Breast epithelium (tissue), 4 donors: ENCODE results near the gene AVPR1B. TPM values are rescaled to one million over a fixed set of nuclear protein-coding genes. Genes with fewer than 3 reads are reported as not detected.

Experiments
- DNase-seq, 2 donors: peaks; one replicate each; pipeline ENCODE4 v3.0.0-alpha.2; 2019; ENCODE audit warnings: low spot score in 2 of 2
- H3K27ac ChIP-seq, 2 donors: fragments of 200-600 bp; sonication (generic) in 1 of 2; one replicate each; pipeline ENCODE4 v1.5.1; 2016 to 2019; ENCODE audit warnings: mild to moderate bottlenecking in 1 of 2
- H3K27me3 ChIP-seq, 2 donors: fragments of 200-600 bp; sonication (generic) in 1 of 2; one replicate each; pipeline versions ENCODE4 v1.5.1 to v1.6.0; 2017 to 2019; ENCODE audit warnings: control low read depth in 1 of 2, mild to moderate bottlenecking in 1 of 2
- H3K36me3 ChIP-seq: fragments of 200-600 bp; one replicate; pipeline ENCODE4 v1.5.1; 2019
- H3K4me1 ChIP-seq, 2 donors: fragments of 200-600 bp; sonication (generic); one replicate each; pipeline ENCODE4 v1.5.1; 2016 to 2019; ENCODE audit warnings: control low read depth in 1 of 2
- H3K4me3 ChIP-seq, 3 donors: fragments of 200-600 bp; sonication (generic); 1 replicate in 2 of 3; 2 replicates in 1 of 3; pipeline ENCODE4 v1.5.1; 2016 to 2019; ENCODE audit warnings: mild to moderate bottlenecking in 3 of 3, moderate library complexity in 2 of 3
- H3K9me3 ChIP-seq, 2 donors: fragments of 200-600 bp; sonication (generic) in 1 of 2; one replicate each; pipeline ENCODE4 v1.5.1; 2016 to 2019; ENCODE audit warnings: control low read depth in 1 of 2
- POLR2A ChIP-seq: fragments of 450-650 bp; IDR thresholded peaks from one replicate; pipeline ENCODE4 v1.6.1; 2016; ENCODE audit warnings: antibody characterized with exemption, mild to moderate bottlenecking, moderate library complexity
- POLR2AphosphoS5 ChIP-seq, 3 donors: sonication (generic); formaldehyde crosslinking; IDR thresholded peaks; one replicate each; pipeline ENCODE4 v1.6.1; 2017; ENCODE audit warnings: antibody characterized with exemption in 3 of 3
- intact Hi-C: fragments of 100-400 bp; cut with DNase I; formaldehyde crosslinking; loops from one replicate; pipeline ENCODE4 v1.15.1; 2023; ENCODE audit warnings: low total_unique reads
- total RNA-seq, 3 donors: library from RNA; depleted of rRNA; stranded (reverse); fragments of >200 nt; gene quantifications; one replicate each; pipeline ENCODE4 v1.1.0, GENCODE V29; 2016
- TF ChIP-seq, protein P1 (sequence below), 3 donors: fragments of 450-650 bp; IDR thresholded peaks; one replicate each; pipeline ENCODE4 v1.5.1; 2016 to 2017; ENCODE audit warnings: antibody characterized with exemption in 3 of 3, mild to moderate bottlenecking in 3 of 3, moderate library complexity in 3 of 3

AVPR1B gene
- total RNA-seq, 3 donors from 2014 or later: not detected

DNA sequence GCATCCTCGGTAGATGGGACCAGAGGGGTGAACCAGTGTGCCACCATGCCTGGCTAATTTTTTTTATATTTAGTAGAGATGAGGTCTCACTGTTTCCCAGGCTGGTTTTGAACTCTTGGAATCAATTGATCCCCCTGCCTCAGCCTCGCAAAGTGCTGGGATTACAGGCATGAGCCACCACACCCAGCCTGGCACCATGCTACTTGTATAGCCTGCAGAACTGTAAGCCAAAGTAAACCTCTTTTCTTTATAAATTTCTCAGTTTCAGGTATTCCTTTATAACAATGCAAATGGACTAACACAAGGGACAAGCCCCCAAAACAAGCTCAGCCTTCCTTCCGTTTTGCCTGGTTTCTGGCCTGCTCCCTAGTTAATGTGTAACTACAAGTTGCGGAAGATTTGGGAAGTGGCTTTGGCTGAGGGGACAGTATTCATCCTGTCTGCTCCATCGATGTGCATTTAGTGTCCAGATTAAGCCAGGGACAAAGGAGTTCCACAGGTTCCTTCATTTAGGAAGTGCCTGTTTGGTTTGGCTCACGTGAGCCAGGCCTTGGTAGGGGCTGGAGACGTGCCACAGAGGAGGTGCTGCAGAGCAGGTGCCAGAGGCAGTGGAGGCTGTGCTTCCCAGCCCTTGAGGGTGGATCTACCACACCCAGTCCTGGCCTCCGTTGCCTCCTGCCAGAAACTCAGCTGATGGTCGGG, 4.4 kb downstream of the AVPR1B start:
- DNase-seq: no peak
- peaks cover 2 to 5% of the 10 kb centered on the region in 2 donors for H3K4me1 ChIP-seq
- TF ChIP-seq, protein P1, sequence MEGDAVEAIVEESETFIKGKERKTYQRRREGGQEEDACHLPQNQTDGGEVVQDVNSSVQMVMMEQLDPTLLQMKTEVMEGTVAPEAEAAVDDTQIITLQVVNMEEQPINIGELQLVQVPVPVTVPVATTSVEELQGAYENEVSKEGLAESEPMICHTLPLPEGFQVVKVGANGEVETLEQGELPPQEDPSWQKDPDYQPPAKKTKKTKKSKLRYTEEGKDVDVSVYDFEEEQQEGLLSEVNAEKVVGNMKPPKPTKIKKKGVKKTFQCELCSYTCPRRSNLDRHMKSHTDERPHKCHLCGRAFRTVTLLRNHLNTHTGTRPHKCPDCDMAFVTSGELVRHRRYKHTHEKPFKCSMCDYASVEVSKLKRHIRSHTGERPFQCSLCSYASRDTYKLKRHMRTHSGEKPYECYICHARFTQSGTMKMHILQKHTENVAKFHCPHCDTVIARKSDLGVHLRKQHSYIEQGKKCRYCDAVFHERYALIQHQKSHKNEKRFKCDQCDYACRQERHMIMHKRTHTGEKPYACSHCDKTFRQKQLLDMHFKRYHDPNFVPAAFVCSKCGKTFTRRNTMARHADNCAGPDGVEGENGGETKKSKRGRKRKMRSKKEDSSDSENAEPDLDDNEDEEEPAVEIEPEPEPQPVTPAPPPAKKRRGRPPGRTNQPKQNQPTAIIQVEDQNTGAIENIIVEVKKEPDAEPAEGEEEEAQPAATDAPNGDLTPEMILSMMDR (IDR thresholded peaks at IDR 0.05): no peak
- TF ChIP-seq POLR2A (no peak), POLR2AphosphoS5 (IDR thresholded peaks at IDR 0.05) (no peak)
- no peak overlapping the region for H3K4me3 ChIP-seq
- no peaks in the 10 kb centered on the region for H3K9me3 ChIP-seq
- H3K36me3 ChIP-seq: no peaks in the 10 kb centered on the region
- intact Hi-C loops: no loop called here
- no peaks in the 10 kb centered on the region for H3K27me3 ChIP-seq
- H3K27ac ChIP-seq: no peak overlapping the region

DNA sequence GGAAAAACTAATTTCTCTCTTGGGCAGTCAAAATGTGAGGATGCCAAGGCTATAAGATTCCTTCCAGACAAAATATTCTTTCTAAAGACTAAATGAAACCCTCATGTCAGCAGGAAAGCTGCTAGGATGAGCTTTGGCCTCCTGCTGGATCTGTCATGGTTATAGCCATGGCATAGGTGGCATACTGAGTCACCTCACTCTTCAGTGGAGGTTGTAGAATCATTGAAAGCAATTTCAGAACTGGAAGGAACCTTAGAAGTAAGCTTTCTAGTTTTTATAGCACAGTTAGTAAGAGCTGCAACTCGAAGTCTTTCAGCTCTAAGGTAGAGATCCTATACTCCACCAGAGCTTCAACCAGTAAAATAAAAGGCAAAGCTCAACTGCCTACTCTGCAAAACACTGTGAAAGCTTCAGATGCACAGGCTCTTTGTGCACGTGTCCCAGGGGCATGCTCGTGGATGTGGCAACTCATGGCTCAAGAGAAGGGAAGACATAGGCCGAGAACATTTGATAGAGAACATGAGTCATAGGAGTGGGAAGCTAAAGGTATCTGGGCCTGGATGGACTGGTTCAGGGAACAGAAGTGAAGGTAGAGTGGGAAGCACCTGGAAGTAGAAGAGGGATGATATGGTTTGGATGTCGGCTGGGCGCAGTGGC, 5.8 kb downstream of the AVPR1B start:
- no peaks in the 10 kb centered on the region for H3K36me3 ChIP-seq
- H3K27me3 ChIP-seq: no peaks in the 10 kb centered on the region
- no peaks in the 10 kb centered on the region for H3K9me3 ChIP-seq
- H3K27ac ChIP-seq: no peak overlapping the region
- TF ChIP-seq POLR2AphosphoS5 (IDR thresholded peaks at IDR 0.05) (no peak), POLR2A (no peak)
- TF ChIP-seq, protein P1 (IDR thresholded peaks at IDR 0.05): no peak
- DNase-seq: no peak
- H3K4me1 ChIP-seq: no peaks in the 10 kb centered on the region
- H3K4me3 ChIP-seq: no peak overlapping the region
- intact Hi-C loops: no loop called here

DNA sequence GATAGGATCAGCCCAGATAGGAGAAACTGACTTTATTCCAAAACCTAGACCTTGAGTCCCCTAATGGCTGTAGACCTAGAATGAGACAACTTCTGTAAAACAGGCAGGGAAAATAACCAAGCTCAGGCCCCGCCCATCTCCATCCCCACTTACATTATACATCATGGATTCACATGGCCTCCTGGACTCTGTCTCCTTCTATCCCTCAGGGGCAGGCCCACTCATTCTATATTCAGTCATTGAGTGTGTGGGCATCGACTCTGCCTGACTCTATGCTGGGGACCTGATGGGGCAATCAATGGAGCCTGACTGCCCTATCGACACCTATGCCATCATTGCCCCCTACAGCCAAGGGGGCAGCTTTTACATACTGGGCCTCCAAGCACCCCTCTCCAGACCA, 6.4 kb downstream of the AVPR1B start:
- Histone ChIP-seq H3K27me3 (no peaks in the 10 kb centered on the region), H3K4me3 (no peak overlapping the region), H3K27ac (no peak overlapping the region), H3K9me3 (no peaks in the 10 kb centered on the region), H3K36me3 (no peaks in the 10 kb centered on the region), H3K4me1 (no peaks in the 10 kb centered on the region)
- intact Hi-C loops: no loop called here
- no peak for DNase-seq
- no peak for TF ChIP-seq POLR2A
- no peak for TF ChIP-seq POLR2AphosphoS5 (IDR thresholded peaks at IDR 0.05)

DNA sequence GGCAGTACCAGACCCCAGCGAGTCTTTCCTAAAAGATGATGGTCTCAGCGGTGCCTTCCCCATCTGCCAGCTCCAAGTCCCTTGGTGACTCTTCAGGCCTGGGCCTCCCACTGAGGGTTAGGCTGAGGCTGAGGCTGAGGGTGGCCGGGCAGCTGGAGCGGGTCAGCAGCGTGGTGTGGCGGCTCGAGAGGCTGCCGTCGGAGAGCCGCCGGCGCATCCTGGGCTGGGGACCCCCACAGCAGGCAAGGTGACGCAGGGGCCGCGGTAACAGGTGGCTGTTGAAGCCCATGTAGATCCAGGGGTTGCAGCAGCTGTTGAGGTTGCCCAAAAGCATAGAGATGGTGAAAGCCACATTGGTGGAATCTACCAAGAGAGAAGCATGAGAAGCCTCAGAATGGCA, 7.0 kb downstream of the AVPR1B start:
- H3K4me1 ChIP-seq: no peaks in the 10 kb centered on the region
- no peak for DNase-seq
- no peaks in the 10 kb centered on the region for H3K9me3 ChIP-seq
- intact Hi-C loops: no loop called here
- H3K27me3 ChIP-seq: no peaks in the 10 kb centered on the region
- no peaks in the 10 kb centered on the region for H3K36me3 ChIP-seq
- no peak overlapping the region for H3K27ac ChIP-seq
- TF ChIP-seq POLR2AphosphoS5 (IDR thresholded peaks at IDR 0.05) (no peak), POLR2A (no peak)
- TF ChIP-seq, protein P1 (IDR thresholded peaks at IDR 0.05): no peak
- no peak overlapping the region for H3K4me3 ChIP-seq

DNA sequence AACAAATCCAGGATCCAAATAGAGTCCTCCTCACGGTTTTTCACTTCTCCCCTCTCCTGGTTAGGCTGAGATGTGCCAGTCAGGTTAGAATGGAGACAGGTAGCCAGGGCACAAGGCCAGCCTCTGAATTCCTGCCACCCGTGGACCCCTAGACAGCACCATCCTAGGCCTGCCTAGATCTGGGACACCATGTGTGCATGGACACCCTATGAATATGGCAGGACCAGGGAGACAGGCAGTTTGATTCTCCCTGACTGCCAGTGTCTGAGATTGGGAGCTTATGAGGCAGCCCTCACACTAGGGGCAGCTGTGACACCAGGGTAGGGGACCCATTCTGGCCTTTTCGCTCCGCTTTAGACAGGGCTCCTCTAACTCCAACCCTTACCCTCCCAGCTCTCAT, 7.5 kb downstream of the AVPR1B start:
- H3K4me1 ChIP-seq: no peaks in the 10 kb centered on the region
- no peak overlapping the region for H3K4me3 ChIP-seq
- TF ChIP-seq POLR2AphosphoS5 (IDR thresholded peaks at IDR 0.05) (no peak), POLR2A (no peak)
- TF ChIP-seq, protein P1 (IDR thresholded peaks at IDR 0.05): no peak
- H3K36me3 ChIP-seq: no peaks in the 10 kb centered on the region
- no peaks in the 10 kb centered on the region for H3K27me3 ChIP-seq
- no peaks in the 10 kb centered on the region for H3K9me3 ChIP-seq
- DNase-seq: no peak
- intact Hi-C loops: loop anchor here (5.0 kb wide), 1 partner anchor 127 kb away; no protein-coding TSS in a partner anchor
- H3K27ac ChIP-seq: no peak overlapping the region
